Activated gamma-delta T cell treated with anti-CD3 and anti-CD28 coated beads, Interleukin-2, amount 50 U/mL, for 16 hours (primary cell): Measurements from ENCODE around the gene SDK1.

Experiments used
- DNase-seq: peaks from one replicate; pipeline ENCODE4 v3.0.0-alpha.2; 2020; ENCODE audit warnings: low read depth

SDK1 gene

DNA sequence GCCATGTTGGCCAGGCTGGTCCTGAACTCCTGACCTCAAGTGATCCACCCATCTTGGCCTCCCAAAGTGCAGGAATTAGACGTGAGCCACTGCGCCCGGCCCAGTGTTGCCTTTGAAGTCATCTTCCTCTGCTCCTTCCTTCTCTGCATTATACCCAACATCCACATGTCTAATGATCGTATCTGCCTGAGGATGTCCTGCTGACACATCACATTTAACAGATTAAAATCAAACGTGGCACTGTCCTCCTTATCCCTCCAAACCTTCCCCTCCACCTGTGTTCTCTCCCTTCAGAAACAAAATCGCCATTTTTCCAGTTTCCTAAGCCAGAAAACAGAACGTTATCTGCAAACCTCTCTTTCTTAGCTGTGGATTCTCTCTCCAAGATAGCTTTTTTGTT, 8.4 kb upstream of the SDK1 start:
- DNase-seq = no peak

DNA sequence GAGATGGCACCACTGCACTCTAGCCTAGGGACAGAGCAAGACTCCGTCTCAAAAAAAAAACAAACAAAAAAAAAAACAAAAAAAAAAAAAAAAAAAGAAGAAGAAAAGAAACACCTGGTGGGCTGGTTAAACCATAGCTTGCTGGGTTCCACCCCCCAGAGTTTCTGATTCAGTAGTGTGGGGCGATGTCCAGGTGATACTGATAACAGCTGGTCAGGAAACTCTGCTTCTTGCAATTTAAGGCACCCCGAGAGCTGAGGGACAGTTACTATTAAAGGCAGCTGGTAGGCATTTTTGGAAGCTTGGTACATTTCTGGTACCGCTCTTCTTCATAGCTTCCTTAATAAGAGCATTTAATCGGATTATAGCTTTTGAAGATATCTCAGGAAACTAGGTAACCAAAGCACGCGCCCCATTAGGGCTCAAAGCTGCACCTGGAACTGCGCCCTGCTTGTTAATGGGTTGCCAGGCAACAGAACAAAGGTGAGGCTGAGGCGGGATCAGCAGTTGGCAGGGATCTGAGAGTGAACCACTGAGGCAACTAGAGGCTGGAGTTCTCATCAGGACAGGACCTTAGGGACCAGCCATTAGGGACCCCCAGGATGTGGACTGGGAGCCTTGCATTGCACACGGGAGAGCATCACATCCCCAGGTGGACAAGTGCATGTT, 6.5 kb upstream of the SDK1 start:
- DNase-seq = no peak

GRCh38 chr7:3297105-3297819, 3.8 kb upstream of the SDK1 start:
- DNase-seq = no peak

- no peak for DNase-seq
Observed at GRCh38 chr7:3300221-3300650, 816 bp upstream of the SDK1 start.

- DNase-seq = no peak
Observed at GRCh38 chr7:3301449-3301731, 338 bp downstream of the SDK1 start.

DNA sequence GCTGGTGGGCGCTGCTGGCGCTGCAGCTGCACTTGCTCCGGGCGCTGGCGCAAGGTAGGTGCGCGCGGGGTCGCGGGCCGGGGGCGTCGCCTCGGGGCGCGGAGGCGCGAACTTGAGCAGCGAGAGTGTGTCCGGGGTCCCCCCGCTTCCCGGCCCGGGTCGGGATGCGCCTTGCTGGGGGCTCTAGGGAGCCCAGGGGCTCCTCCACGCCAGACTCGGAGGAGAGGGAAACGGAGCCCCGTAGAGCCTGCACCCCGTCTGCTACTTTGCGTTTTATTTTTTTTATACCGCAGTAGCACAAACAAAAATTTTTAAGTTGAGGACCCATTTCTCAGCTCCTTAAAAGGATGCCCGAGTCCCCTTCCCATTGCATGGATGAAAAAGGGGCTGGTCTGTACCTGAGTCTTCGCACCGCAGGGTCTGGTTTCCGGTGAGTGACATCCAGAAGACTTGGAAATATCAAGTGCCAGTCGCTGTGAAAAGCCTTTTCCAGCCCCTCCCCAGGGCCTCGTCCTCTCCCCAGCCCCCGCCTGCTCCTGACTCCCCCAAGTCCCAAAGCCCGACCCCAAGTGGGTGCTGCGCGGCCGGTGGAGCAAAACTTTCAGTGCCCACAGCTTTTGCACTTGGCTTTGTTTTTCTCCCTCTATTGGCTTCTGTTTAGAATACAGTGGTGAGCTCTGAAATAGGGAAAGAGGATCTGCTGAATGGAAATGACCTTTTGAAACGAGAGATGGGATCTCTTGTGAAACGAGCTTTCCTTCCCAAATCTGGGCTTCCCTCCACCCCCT, 973 bp downstream of the SDK1 start:
- DNase-seq = no peak

DNA sequence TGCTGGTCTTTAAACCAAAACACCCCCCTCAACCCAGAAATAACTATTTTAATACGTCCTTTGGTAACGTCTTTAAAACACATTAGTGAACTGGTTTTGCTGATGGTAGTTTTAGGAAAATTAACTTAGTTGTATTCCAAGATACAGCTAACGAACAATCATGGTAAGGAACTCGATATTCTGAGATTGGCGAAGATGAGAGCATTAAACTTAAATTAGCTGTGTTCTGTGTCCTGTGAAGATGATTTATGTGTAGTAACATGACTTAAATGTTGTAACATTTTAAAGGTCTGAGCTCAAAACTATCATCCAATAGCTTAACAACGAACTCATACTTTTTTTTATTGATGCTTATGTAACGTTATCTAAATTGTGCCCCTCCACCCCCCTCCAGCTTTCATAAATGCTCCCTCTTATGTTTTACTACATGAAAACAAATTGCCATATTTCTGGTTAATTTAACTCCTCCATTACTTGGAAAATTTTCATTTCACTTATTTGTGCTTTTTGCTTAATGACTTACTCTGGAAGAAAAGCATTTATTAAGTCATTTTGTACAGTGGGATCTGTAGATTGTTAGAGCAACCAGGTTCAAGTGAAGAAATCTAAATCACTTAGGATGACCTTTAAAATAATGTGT, 1.7 kb downstream of the SDK1 start:
- DNase-seq = no peak

DNA sequence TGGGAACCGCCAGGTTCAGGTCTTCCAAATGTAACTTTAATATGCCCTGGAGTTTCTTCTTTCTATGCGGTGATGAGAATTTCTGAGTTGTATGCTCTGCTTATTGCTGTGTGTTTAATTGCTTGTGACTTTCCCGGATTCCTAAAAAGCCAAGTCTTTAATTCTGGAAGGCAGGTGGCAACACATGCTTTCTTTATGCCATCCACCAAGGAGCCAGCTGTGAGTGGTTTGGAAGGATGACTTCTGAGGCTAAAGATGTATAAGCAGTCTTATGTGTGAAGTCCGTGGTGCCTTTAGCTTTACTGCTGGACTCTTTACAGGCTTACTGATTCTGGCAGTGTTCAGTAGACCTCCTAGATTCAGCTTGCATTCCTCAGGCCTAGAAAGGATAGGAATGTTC, 3.1 kb downstream of the SDK1 start:
- DNase-seq = no peak

DNA sequence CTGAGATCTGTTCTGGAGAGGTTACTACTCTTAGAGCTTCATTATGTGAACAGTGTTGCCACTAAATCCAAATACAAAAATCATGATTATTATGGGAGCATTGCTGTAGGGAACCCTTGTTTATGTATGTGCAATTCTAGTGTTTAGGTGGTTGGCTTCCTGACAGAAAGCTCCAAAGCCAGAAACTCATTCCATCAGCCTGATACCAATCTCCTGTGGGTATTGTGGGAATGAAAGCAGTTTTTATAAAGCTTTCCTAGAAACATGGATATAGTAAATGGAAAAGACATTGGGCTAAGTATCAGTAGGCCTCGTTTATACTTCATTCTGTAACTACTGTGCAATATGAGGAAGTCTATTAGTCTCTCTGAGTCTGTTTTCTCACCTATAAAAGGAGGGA, 6.4 kb downstream of the SDK1 start:
- DNase-seq = no peak

DNA sequence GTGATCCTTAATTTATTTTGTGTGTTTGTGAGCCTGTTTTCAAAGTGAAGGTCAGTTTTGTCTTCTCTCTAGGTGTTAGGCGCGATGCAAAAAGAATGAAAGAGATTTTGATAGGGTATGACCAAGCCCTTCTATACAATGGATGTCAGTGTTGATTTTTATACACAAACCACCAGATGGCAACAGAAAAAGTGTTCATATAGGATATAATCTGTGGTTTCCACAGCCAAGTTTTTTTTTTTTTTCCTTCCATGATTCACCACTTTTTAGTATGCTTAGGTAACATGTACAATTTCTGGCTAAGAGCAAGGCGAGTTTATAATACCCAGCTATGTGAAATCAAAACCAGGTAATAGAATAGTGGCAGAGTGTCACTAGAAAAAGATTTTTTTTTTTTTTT, 8.1 kb downstream of the SDK1 start:
- no peak for DNase-seq

DNA sequence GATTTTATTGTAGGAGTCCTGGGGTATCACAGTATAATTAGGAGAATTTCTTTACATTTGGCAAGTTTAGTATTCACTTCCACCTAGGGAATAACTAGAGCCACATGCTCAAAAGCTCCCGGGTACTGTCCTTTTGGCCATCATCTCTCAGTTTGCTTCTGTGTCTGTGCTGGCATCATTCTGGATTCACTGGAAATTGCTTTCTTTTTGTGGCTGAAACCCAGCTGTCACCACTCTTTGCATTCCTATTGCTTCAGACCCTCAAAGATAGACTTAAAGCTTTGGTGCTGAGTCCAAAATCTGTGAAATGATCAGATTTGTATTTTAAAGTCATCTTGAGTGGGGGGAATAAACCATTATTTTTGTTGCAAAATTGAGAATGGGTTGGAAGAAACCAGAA, 8.9 kb downstream of the SDK1 start:
- DNase-seq = no peak

DNA sequence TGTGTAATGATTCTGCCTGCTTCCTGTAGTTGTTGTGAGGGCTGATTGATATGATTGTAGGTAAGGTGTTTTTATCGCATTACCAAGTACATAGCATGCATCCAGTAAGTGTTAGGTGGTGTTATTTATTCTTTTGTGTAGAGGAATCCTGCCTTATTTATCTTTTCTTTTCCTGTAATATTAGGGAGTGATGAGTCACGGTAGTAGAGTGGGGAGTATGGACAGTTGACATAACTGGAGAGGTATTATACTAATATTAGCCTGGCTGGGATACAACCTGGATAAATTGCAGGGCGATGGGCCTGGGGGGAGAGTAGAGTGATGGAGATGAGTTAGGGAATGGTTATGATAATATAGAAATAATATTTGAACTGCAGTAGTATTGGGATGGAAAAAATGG, 9.8 kb downstream of the SDK1 start:
- DNase-seq = no peak

DNA sequence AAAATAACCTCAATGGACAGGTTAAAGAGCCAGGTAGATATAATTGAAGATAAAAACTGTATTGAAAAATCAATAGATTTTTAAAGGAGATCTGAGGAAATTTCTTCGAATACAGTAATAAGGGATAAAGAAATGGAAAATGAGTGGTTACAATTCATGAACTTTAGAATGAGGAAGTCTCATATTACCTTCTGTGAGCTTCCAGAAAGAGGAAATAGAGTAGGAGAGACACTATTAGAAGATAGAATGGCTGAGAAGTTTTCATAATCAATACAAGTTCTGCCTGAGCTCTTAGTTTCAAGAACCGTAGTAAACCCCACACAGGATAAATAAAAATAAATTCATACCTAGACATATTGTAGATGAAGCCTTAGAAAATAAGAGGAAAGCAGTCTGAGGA, 11.5 kb downstream of the SDK1 start:
- no peak for DNase-seq

GRCh38 chr7:3318874-3319273, 17.8 kb downstream of the SDK1 start:
- no peak for DNase-seq

DNA sequence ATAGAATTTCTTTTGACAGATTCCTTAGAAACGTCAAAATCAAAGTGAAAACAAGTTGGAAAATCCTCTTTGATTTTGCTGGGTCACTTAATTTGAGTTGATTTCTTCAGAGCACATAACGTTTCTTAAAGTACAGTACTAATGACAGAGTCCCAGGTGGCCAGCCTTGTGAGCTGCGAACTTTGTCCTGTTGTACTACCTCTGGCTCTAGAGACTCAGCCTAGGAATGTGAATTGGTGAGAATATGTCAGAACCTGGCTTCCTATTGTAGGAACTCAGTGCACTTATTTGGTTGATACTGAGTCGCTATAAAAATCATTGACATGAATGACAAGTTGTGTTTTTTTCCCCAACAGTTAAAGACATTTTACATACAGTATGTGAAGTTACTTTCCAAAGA, 20.2 kb downstream of the SDK1 start:
- DNase-seq = no peak

GRCh38 chr7:3321745-3322144, 20.7 kb downstream of the SDK1 start:
- DNase-seq = no peak

DNA sequence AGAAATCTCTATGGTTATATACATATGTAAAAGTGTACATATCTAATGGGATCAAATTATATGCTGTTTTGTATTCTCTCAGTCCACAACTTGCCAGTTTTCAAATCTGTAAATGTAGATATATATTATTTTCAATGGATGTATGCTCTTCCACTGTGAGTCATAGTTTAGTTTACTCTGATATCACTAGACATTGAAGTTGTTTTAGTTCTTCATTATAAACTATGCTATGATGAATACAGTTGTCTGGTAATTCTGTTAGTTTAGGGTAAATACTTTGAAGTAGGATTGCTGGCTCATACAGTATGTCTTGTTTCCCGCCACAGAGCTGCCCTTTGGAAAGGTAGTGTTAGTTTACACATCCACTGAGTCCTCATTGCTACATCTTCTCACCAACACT, 25.2 kb downstream of the SDK1 start:
- DNase-seq = no peak

DNA sequence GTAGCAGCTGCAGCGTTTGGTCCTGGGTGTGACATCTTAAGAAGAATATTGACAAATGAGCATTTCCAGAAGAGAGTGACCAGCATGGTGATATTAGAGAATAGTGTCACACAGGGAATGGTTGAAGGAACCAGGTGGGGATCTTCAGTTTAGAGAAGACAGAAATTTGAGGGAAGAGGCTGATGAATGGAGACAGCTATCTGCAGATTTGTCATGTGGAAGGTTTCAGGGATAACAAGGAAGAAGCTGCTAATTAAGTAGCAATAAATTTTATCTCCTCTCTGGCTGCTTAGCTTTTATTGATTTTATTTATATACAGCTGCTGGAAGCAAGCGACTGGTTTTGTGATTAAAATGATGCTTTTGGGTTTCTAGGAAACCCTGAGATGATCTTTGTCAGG, 26.0 kb downstream of the SDK1 start:
- DNase-seq = no peak

- no peak for DNase-seq
Observed at GRCh38 chr7:3327655-3328054, 26.6 kb downstream of the SDK1 start.

GRCh38 chr7:3332308-3332707, 31.3 kb downstream of the SDK1 start:
- DNase-seq = no peak

GRCh38 chr7:3333861-3334260, 32.8 kb downstream of the SDK1 start:
- no peak for DNase-seq

DNA sequence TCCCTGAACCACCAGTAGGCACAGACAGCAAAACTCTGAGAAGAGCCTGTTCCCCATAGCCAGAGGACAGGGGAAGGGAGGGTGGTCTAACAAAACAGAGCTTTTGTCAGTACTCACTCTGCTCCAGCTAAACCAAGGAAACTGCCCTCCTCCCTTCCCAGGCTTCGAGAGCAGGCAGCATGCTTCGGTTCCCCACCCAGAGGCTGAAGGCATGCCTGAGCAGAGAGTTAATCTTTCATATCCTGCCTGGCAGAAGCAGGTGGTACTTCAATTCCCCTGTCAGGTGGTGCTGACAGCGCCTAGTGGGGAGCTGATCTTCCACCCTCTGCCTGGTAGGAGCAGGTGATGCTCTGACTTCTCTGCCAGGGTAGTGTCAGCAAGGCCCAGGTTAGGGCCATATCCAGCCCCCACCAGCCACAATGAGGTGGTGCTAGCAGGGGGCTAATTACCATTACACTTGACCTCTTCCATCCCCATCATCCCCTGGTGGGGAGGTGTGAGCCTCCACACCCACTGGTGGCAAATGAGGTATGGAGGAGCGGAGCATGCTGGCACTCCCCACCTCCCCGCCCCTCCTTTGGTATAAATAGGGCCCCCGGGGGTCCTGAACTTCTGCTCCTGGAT, 35.1 kb downstream of the SDK1 start:
- DNase-seq = no peak

GRCh38 chr7:3338161-3338560, 37.1 kb downstream of the SDK1 start:
- no peak for DNase-seq
